Ishikawa (cell line): ENCODE results near the gene KNTC1.

Experiments used
- CEBPB ChIP-seq: IDR thresholded peaks from 2 replicates; pipeline ENCODE4 v1.6.1; 2012
- EP300 ChIP-seq: IDR thresholded peaks from 2 replicates; pipeline ENCODE4 v1.6.1; 2012; ENCODE audit warnings: borderline replicate concordance
- TEAD4 ChIP-seq: IDR thresholded peaks from 2 replicates; pipeline ENCODE4 v1.6.1; 2012
- TF ChIP-seq, protein P1 (sequence below): IDR thresholded peaks from 2 replicates; pipeline ENCODE4 v1.6.1; 2012; ENCODE audit warnings: low read depth, mild to moderate bottlenecking

DNA sequence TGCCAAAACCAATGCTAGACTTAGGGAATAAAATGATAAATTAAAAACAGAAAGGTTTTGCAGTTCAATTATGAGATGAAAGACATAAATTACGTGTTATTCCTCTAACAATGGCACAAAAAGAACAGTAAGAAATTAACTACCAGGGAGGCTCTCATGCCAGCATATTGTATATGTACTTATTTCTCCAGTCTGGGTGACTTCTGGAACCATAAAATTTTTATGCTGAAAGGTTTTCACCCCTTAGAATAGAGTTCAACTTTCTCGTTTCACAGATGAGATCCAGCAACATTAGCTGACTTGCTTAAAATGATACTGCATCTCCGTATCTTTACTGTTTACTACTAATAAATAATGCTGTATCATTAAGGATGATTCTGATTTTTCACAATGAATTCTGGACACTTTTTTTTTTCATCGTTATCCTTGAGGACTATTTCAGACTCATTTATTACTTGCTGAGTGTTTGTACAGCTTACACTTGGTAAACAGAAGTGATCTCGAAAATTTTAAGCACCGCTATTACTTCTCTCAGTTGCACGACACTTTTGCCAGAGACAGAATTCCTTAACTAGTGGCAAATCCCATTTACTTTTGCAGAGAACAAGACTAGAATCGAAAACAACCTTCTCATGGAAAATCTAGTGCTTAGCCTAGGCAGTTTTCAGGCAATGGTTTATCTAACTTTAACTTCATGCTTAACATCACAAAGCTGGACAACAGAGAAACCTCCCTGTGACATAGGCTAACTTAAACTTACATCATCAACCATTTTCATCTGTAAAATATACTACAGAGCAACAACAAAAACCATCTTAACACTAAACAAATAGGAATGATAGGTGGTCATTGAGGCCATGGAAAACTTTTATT, 3.0 kb upstream of the KNTC1 start:
- TF ChIP-seq, protein P1, sequence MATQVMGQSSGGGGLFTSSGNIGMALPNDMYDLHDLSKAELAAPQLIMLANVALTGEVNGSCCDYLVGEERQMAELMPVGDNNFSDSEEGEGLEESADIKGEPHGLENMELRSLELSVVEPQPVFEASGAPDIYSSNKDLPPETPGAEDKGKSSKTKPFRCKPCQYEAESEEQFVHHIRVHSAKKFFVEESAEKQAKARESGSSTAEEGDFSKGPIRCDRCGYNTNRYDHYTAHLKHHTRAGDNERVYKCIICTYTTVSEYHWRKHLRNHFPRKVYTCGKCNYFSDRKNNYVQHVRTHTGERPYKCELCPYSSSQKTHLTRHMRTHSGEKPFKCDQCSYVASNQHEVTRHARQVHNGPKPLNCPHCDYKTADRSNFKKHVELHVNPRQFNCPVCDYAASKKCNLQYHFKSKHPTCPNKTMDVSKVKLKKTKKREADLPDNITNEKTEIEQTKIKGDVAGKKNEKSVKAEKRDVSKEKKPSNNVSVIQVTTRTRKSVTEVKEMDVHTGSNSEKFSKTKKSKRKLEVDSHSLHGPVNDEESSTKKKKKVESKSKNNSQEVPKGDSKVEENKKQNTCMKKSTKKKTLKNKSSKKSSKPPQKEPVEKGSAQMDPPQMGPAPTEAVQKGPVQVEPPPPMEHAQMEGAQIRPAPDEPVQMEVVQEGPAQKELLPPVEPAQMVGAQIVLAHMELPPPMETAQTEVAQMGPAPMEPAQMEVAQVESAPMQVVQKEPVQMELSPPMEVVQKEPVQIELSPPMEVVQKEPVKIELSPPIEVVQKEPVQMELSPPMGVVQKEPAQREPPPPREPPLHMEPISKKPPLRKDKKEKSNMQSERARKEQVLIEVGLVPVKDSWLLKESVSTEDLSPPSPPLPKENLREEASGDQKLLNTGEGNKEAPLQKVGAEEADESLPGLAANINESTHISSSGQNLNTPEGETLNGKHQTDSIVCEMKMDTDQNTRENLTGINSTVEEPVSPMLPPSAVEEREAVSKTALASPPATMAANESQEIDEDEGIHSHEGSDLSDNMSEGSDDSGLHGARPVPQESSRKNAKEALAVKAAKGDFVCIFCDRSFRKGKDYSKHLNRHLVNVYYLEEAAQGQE: no peak
- TF ChIP-seq TEAD4 (no peak), CEBPB (no peak), EP300 (no peak)
